ENCODE results near the gene PFKP. TPM values are rescaled to one million over a fixed set of nuclear protein-coding genes. Genes with fewer than 3 reads are reported as not detected.

Gene PFKP
- total and polyA plus RNA-seq, 2 experiments from 2014 or later = 24.6 to 48.9 TPM

- Histone ChIP-seq H3K27me3 (no peaks in the 10 kb centered on the region), H3K27ac (no peak overlapping the region), H3K79me2 (no peaks in the 10 kb centered on the region), H3K4me1 (ENCODE audit: insufficient read depth) (no peaks in the 10 kb centered on the region), H4K20me1 (ENCODE audit: insufficient read depth, poor library complexity, severe bottlenecking) (no peaks in the 10 kb centered on the region), H3K9me2 (replicated peaks; ENCODE audit: insufficient read depth) (no peaks in the 10 kb centered on the region), H2AFZ (no peak overlapping the region), H3K36me3 (replicated peaks; ENCODE audit: insufficient read depth, low read depth) (no peaks in the 10 kb centered on the region), H3K4me2 (no peak overlapping the region), H3K9me3 (ENCODE audit: low read depth) (no peaks in the 10 kb centered on the region), H3K4me3 (no peak overlapping the region)
- no peak for TF ChIP-seq CTCF (IDR thresholded peaks at IDR 0.05; ENCODE audit: poor library complexity)
- TF ChIP-seq EZH2 (IDR thresholded peaks at IDR 0.05; ENCODE audit: borderline replicate concordance) = no peak
- TF ChIP-seq EZH2phosphoT487 (IDR thresholded peaks at IDR 0.05; ENCODE audit: low read depth, severe bottlenecking, unreplicated experiment) = no peak
- 87% methylated on average over 6 of the region's 6 CpGs for WGBS (ENCODE audit: low lambda C conversion rate, missing lambda C conversion rate)
- DNase-seq (ENCODE audit: low spot score) = no peak
These were observed 42.2 kb upstream of the PFKP start for GRCh38 chr10:3025026-3025683.

DNA sequence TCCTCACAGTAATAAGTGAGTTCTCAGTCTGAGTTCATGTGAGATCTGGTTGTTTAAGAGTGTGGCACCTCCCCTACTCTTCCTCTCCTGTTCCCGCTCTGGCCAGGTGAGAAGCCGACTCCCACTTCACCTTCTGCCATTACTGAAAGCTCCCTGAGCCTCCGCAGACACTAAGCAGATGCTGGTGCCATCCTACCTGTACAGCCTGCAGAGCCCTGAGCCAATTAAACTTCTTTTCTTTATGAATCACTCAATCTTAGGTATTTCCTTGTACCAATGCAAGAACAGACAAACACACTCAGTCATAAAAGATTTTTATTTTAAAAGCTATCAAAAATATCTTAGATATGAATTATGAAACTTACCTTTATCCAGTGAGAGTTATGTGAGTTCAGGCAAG lies 39.5 kb upstream of the PFKP start:
- Histone ChIP-seq H3K4me1 (ENCODE audit: insufficient read depth) (peaks cover 5% of the 10 kb centered on the region), H2AFZ (no peak overlapping the region), H3K79me2 (no peaks in the 10 kb centered on the region), H3K9me3 (ENCODE audit: low read depth) (no peaks in the 10 kb centered on the region), H3K4me3 (no peak overlapping the region), H3K27ac (no peak overlapping the region), H4K20me1 (ENCODE audit: insufficient read depth, poor library complexity, severe bottlenecking) (no peaks in the 10 kb centered on the region), H3K36me3 (replicated peaks; ENCODE audit: insufficient read depth, low read depth) (no peaks in the 10 kb centered on the region), H3K9me2 (replicated peaks; ENCODE audit: insufficient read depth) (no peaks in the 10 kb centered on the region), H3K4me2 (no peak overlapping the region), H3K27me3 (no peaks in the 10 kb centered on the region)
- TF ChIP-seq EZH2 (IDR thresholded peaks at IDR 0.05; ENCODE audit: borderline replicate concordance) = no peak
- no peak for TF ChIP-seq EZH2phosphoT487 (IDR thresholded peaks at IDR 0.05; ENCODE audit: low read depth, severe bottlenecking, unreplicated experiment)
- no peak for TF ChIP-seq CTCF (IDR thresholded peaks at IDR 0.05; ENCODE audit: poor library complexity)
- no peak for DNase-seq (ENCODE audit: low spot score)
- 71% methylated on average over 3 of the region's 3 CpGs for WGBS (ENCODE audit: low lambda C conversion rate, missing lambda C conversion rate)

DNA sequence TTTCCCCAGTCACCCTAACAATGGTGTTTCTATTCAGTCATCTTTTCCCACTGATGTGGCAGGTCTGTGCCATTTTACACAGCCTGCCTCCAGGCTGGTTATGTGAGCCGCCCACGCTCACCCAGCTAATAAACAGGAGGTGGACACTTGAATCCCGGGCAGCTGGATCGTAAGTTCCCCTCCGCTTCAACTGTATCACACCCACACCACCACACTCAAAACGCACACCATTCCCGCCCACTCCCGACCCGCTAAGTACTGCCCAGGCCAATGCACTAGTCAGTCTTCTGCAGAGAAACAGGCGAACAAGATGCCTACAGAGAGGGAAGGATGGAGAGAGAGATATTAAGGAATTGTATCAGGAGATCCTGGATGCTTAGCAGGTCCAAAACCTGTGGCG lies 38.9 kb upstream of the PFKP start:
- H3K9me2 ChIP-seq (replicated peaks; ENCODE audit: insufficient read depth) = no peaks in the 10 kb centered on the region
- TF ChIP-seq CTCF (IDR thresholded peaks at IDR 0.05; ENCODE audit: poor library complexity) (no peak), EZH2phosphoT487 (IDR thresholded peaks at IDR 0.05; ENCODE audit: low read depth, severe bottlenecking, unreplicated experiment) (no peak), EZH2 (IDR thresholded peaks at IDR 0.05; ENCODE audit: borderline replicate concordance) (no peak)
- H3K27ac ChIP-seq = no peak overlapping the region
- H4K20me1 ChIP-seq (ENCODE audit: insufficient read depth, poor library complexity, severe bottlenecking) = no peaks in the 10 kb centered on the region
- no peak overlapping the region for H2AFZ ChIP-seq
- WGBS (ENCODE audit: low lambda C conversion rate, missing lambda C conversion rate) = 80% methylated on average over 11 of the region's 11 CpGs
- H3K4me2 ChIP-seq = no peak overlapping the region
- no peak overlapping the region for H3K4me3 ChIP-seq
- H3K79me2 ChIP-seq = no peaks in the 10 kb centered on the region
- H3K36me3 ChIP-seq (replicated peaks; ENCODE audit: insufficient read depth, low read depth) = no peaks in the 10 kb centered on the region
- no peaks in the 10 kb centered on the region for H3K9me3 ChIP-seq (ENCODE audit: low read depth)
- no peaks in the 10 kb centered on the region for H3K27me3 ChIP-seq
- no peak for DNase-seq (ENCODE audit: low spot score)
- H3K4me1 ChIP-seq (ENCODE audit: insufficient read depth) = peaks cover 5% of the 10 kb centered on the region
